Measurements from ENCODE around the gene CDH4.

DNA sequence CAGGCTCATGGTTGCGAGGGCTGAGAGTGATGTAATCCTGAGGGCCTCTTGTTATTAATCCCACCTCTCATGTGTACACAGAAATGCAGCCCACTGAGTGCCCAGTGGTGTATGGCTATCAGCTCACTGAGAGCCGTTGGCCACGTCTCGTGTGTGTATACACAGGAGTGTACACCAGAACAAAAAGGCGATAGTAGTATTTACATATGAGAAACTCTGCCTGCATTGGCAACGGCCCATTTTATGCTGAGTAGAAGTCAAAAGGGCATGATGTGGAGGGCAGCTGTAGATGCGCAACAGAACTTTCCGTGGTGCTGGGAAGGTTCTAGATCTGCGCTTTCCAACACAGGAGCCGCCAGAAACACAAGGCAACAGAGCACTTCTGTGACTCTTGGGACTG lies 28.9 kb upstream of the CDH4 start:
- TF ChIP-seq, protein P1, sequence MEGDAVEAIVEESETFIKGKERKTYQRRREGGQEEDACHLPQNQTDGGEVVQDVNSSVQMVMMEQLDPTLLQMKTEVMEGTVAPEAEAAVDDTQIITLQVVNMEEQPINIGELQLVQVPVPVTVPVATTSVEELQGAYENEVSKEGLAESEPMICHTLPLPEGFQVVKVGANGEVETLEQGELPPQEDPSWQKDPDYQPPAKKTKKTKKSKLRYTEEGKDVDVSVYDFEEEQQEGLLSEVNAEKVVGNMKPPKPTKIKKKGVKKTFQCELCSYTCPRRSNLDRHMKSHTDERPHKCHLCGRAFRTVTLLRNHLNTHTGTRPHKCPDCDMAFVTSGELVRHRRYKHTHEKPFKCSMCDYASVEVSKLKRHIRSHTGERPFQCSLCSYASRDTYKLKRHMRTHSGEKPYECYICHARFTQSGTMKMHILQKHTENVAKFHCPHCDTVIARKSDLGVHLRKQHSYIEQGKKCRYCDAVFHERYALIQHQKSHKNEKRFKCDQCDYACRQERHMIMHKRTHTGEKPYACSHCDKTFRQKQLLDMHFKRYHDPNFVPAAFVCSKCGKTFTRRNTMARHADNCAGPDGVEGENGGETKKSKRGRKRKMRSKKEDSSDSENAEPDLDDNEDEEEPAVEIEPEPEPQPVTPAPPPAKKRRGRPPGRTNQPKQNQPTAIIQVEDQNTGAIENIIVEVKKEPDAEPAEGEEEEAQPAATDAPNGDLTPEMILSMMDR (IDR thresholded peaks at IDR 0.05 in 8 of 11, conservative IDR thresholded peaks at IDR 0.05 in 3 of 11) = no peak
- TF ChIP-seq POLR2A (IDR thresholded peaks at IDR 0.05) = no peak
